IMR-90 (cell line): ENCODE data around the gene SEC24D. TPM values are rescaled to one million over a fixed set of nuclear protein-coding genes. Genes with fewer than 3 reads are reported as not detected.

Experiments used
- ATAC-seq: fragments of 200-7000 bp; cut with Tn5 transposase; 2 replicates; pipeline ENCODE4 v1.9.1; 2020; ENCODE audit warnings: low read depth, mild to moderate bottlenecking, moderate library complexity
- Bru-seq: library from RNA; stranded (reverse); fragments of 400-500 nt; gene quantifications from one replicate; lab custom pipeline; 2021; lab: Mats Ljungman, UMichigan
- BruChase-seq, 2 experiments: library from RNA; stranded (reverse); fragments of 400-500 nt; gene quantifications; one replicate each; lab custom pipeline; 2021; lab: Mats Ljungman, UMichigan
- BruUV-seq: library from RNA; stranded (reverse); fragments of 400-500 nt; replicated peaks from 2 replicates; lab custom pipeline; 2021; lab: Mats Ljungman, UMichigan
- CTCF ChIA-PET: fragments of 300-600 bp; formaldehyde crosslinking; extraction: SDS; loops from one replicate; lab custom pipeline; 2021; ENCODE audit warnings: antibody characterized with exemption; lab: Yijun Ruan, JAX
- POLR2A ChIA-PET: fragments of 300-600 bp; sonication (Branson Sonifier 250); formaldehyde crosslinking; loops from one replicate; lab custom pipeline; 2022; ENCODE audit warnings: antibody characterized with exemption; ENCODE audit not compliant: unreplicated experiment; lab: Charles Lee
- DNase-seq: peaks from one replicate; pipeline ENCODE4 v3.0.0; 2013
- H2AFZ ChIP-seq: replicated peaks from 2 replicates; pipeline ENCODE3; 2013; ENCODE audit warnings: low read length, mild to moderate bottlenecking; ENCODE audit not compliant: poor library complexity
- H2AK5ac ChIP-seq: 2 replicates; pipeline ENCODE4 v1.6.1; 2013; ENCODE audit warnings: low read depth, low read length, inconsistent platforms
- H2AK9ac ChIP-seq: replicated peaks from 2 replicates; pipeline ENCODE3; 2013; ENCODE audit warnings: mild to moderate bottlenecking, low read depth, low read length, moderate library complexity; ENCODE audit not compliant: poor library complexity
- H2BK120ac ChIP-seq: 2 replicates; pipeline ENCODE4 v1.6.1; 2013; ENCODE audit warnings: low read depth, low read length, inconsistent platforms
- H2BK15ac ChIP-seq: 3 replicates; pipeline ENCODE4 v1.6.1; 2013; ENCODE audit warnings: low read depth, low read length, inconsistent platforms
- H2BK20ac ChIP-seq: 2 replicates; pipeline ENCODE4 v1.6.1; 2013; ENCODE audit warnings: low read depth, mild to moderate bottlenecking, inconsistent platforms, low read length, moderate library complexity
- H2BK5ac ChIP-seq: 2 replicates; pipeline ENCODE4 v1.6.1; 2013; ENCODE audit warnings: mild to moderate bottlenecking, low read depth, low read length, inconsistent platforms; ENCODE audit not compliant: poor library complexity, severe bottlenecking
- H3K14ac ChIP-seq: replicated peaks from 2 replicates; pipeline ENCODE4 v1.6.1; 2013; ENCODE audit warnings: low read depth, low read length, inconsistent platforms
- H3K18ac ChIP-seq: 2 replicates; pipeline ENCODE4 v1.6.1; 2013; ENCODE audit warnings: low read depth, low read length, control low read depth
- H3K23ac ChIP-seq: 2 replicates; pipeline ENCODE4 v1.6.1; 2013; ENCODE audit warnings: low read depth, low read length, inconsistent platforms
- H3K27ac ChIP-seq: 2 replicates; pipeline ENCODE4 v1.5.1; 2013; ENCODE audit warnings: mild to moderate bottlenecking, control low read depth, low read length; ENCODE audit not compliant: insufficient read depth
- H3K27me3 ChIP-seq: 2 replicates; pipeline ENCODE4 v1.6.1; 2013; ENCODE audit warnings: low read length; ENCODE audit not compliant: control insufficient read depth, insufficient read depth
- H3K36me3 ChIP-seq: 2 replicates; pipeline ENCODE4 v1.6.1; 2013; ENCODE audit warnings: low read length, mixed read lengths; ENCODE audit not compliant: control insufficient read depth, insufficient read depth
- H3K4ac ChIP-seq: 2 replicates; pipeline ENCODE4 v1.6.1; 2013; ENCODE audit warnings: low read depth, low read length, inconsistent platforms
- H3K4me1 ChIP-seq: 2 replicates; pipeline ENCODE4 v1.6.1; 2013; ENCODE audit warnings: low read length, mixed read lengths; ENCODE audit not compliant: control insufficient read depth, insufficient read depth
- H3K4me2 ChIP-seq: 2 replicates; pipeline ENCODE4 v1.6.1; 2013; ENCODE audit warnings: low read depth, mild to moderate bottlenecking, control low read depth, low read length, moderate library complexity
- H3K4me3 ChIP-seq: 2 replicates; pipeline ENCODE4 v1.5.1; 2013; ENCODE audit warnings: low read depth, mild to moderate bottlenecking, control low read depth, low read length, moderate library complexity; ENCODE audit not compliant: insufficient read depth
- H3K56ac ChIP-seq: 2 replicates; pipeline ENCODE4 v1.6.1; 2013; ENCODE audit warnings: low read length, inconsistent platforms; ENCODE audit not compliant: insufficient read depth; ENCODE audit errors: extremely low read depth
- H3K79me1 ChIP-seq, 2 experiments: 2 replicates each; pipeline ENCODE4 v1.6.1; 2013; ENCODE audit warnings: low read length in 2 of 2, inconsistent platforms in 1 of 2, low read depth in 1 of 2
- H3K9ac ChIP-seq: 2 replicates; pipeline ENCODE4 v1.6.1; 2013; ENCODE audit warnings: low read depth, low read length, control low read depth
- H3K9me1 ChIP-seq: 2 replicates; pipeline ENCODE4 v1.6.1; 2013; ENCODE audit warnings: low read length, inconsistent platforms; ENCODE audit not compliant: insufficient read depth
- H3K9me3 ChIP-seq: 2 replicates; pipeline ENCODE4 v1.6.1; 2013; ENCODE audit warnings: low read length; ENCODE audit not compliant: control insufficient read depth, insufficient read depth
- H4K20me1 ChIP-seq: 2 replicates; pipeline ENCODE4 v1.6.1; 2013; ENCODE audit warnings: low read length, inconsistent platforms; ENCODE audit not compliant: insufficient read depth
- H4K5ac ChIP-seq: 2 replicates; pipeline ENCODE4 v1.6.1; 2013; ENCODE audit warnings: mild to moderate bottlenecking, low read depth, low read length, control low read depth
- H4K8ac ChIP-seq, 2 experiments: 2 replicates each; pipeline ENCODE4 v1.6.1; 2013; ENCODE audit warnings: low read depth in 2 of 2, low read length in 2 of 2, control low read depth in 1 of 2, inconsistent platforms in 1 of 2
- H4K91ac ChIP-seq: 2 replicates; pipeline ENCODE4 v1.6.1; 2013; ENCODE audit warnings: low read depth, low read length, inconsistent platforms; ENCODE audit not compliant: insufficient read depth
- CHD1 ChIP-seq: IDR thresholded peaks from 2 replicates; pipeline ENCODE4 v1.6.1; 2012; ENCODE audit warnings: low read depth, low read length, improper control_type of control experiment
- ELK1 ChIP-seq: fragments of 150-350 bp; IDR thresholded peaks from 2 replicates; pipeline ENCODE4 v1.6.1; 2016; ENCODE audit warnings: low read depth, mild to moderate bottlenecking, low read length, moderate library complexity, borderline replicate concordance
- MXI1 ChIP-seq: IDR thresholded peaks from 2 replicates; pipeline ENCODE4 v1.6.1; 2012; ENCODE audit warnings: low read depth, mild to moderate bottlenecking, low read length, moderate library complexity, borderline replicate concordance
- POLR2A ChIP-seq: IDR thresholded peaks from 2 replicates; pipeline ENCODE4 v1.6.1; 2012; ENCODE audit warnings: mild to moderate bottlenecking, low read depth, low read length
- RCOR1 ChIP-seq: IDR thresholded peaks from 2 replicates; pipeline ENCODE4 v1.6.1; 2012; ENCODE audit warnings: mild to moderate bottlenecking, low read length, improper control_type of control experiment; ENCODE audit not compliant: insufficient replicate concordance
- WGBS, 2 experiments: methylation state at CpG; one replicate each; pipeline versions ENCODE4 v1.1.5 to v1.1.7; 2013; ENCODE audit warnings: missing lambda C conversion rate in 2 of 2; ENCODE audit not compliant: insufficient read length in 1 of 2; ENCODE audit errors: extremely low coverage in 2 of 2; 5-methylcytosine and 5-hydroxymethylcytosine counted together
- dilution Hi-C: fragments of 300-500 bp; cut with HindIII; formaldehyde crosslinking; loops from one replicate; pipeline ENCODE4 v1.14.3; 2018; ENCODE audit warnings: low sequenced_read_pairs; ENCODE audit not compliant: unreplicated experiment
- in situ Hi-C: fragments of 300-500 bp; cut with MboI; formaldehyde crosslinking; loops from 3 replicates; pipeline ENCODE4 v1.14.3; 2019; ENCODE audit warnings: low sequenced_read_pairs, inconsistent platforms, mixed read lengths
- intact Hi-C: fragments of 100-400 bp; cut with micrococcal nuclease; formaldehyde crosslinking; loops from 2 replicates; pipeline ENCODE4 v1.10.0; 2022
- long read RNA-seq: library from polyadenylated mRNA; unstranded; transcript quantifications from one replicate; pipeline ENCODE4 v2.0.0, GENCODE V29; 2021; ENCODE audit not compliant: unreplicated experiment
- polyA plus RNA-seq, 3 experiments: library from polyadenylated mRNA; depleted of rRNA; stranded (reverse); fragments of >200 nt; gene quantifications; 2 replicates each; pipeline ENCODE4 v1.2.3, GENCODE V29; 2012; ENCODE audit warnings: low replicate concordance in 1 of 3
- total RNA-seq: library from RNA; depleted of rRNA; stranded (reverse); fragments of >200 nt; gene quantifications from 2 replicates; pipeline ENCODE4 v1.2.3, GENCODE V29; 2012; rRNA removed
- TF ChIP-seq, protein P1 (sequence below): conservative IDR thresholded peaks from 2 replicates; pipeline ENCODE4 v1.5.1; 2012; ENCODE audit warnings: mild to moderate bottlenecking, low read depth, low read length, improper control_type of control experiment

Gene SEC24D, protein sequence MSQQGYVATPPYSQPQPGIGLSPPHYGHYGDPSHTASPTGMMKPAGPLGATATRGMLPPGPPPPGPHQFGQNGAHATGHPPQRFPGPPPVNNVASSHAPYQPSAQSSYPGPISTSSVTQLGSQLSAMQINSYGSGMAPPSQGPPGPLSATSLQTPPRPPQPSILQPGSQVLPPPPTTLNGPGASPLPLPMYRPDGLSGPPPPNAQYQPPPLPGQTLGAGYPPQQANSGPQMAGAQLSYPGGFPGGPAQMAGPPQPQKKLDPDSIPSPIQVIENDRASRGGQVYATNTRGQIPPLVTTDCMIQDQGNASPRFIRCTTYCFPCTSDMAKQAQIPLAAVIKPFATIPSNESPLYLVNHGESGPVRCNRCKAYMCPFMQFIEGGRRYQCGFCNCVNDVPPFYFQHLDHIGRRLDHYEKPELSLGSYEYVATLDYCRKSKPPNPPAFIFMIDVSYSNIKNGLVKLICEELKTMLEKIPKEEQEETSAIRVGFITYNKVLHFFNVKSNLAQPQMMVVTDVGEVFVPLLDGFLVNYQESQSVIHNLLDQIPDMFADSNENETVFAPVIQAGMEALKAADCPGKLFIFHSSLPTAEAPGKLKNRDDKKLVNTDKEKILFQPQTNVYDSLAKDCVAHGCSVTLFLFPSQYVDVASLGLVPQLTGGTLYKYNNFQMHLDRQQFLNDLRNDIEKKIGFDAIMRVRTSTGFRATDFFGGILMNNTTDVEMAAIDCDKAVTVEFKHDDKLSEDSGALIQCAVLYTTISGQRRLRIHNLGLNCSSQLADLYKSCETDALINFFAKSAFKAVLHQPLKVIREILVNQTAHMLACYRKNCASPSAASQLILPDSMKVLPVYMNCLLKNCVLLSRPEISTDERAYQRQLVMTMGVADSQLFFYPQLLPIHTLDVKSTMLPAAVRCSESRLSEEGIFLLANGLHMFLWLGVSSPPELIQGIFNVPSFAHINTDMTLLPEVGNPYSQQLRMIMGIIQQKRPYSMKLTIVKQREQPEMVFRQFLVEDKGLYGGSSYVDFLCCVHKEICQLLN
- total RNA-seq (93.2 and 98.9 TPM in 2 replicates), polyA plus RNA-seq (2012; rRNA removed) (86.0 and 111 TPM in 2 replicates), Bru-seq, nascent RNA (percentile 98 among the genes with signal in this experiment), BruChase-seq, experiment 1, labeled RNA remaining after a 6-hour chase (percentile 90 among the genes with signal in this experiment), BruChase-seq, experiment 2, labeled RNA remaining after a 2-hour chase (percentile 93 among the genes with signal in this experiment)
- polyA plus RNA-seq (2012; cell fraction: cytosol; rRNA removed) = 45.5 and 78.9 TPM in 2 replicates
- 130 and 134 TPM in 2 replicates for polyA plus RNA-seq (2012; cell fraction: nucleus; rRNA removed; ENCODE audit: low replicate concordance)
- long read RNA-seq, full-length matches to known transcripts = 85 of 187 reads
- long read RNA-seq, partial matches to known transcripts = 53 of 187 reads
- long read RNA-seq, other reads (novel, unspliced or antisense) = 49 of 187 reads

DNA sequence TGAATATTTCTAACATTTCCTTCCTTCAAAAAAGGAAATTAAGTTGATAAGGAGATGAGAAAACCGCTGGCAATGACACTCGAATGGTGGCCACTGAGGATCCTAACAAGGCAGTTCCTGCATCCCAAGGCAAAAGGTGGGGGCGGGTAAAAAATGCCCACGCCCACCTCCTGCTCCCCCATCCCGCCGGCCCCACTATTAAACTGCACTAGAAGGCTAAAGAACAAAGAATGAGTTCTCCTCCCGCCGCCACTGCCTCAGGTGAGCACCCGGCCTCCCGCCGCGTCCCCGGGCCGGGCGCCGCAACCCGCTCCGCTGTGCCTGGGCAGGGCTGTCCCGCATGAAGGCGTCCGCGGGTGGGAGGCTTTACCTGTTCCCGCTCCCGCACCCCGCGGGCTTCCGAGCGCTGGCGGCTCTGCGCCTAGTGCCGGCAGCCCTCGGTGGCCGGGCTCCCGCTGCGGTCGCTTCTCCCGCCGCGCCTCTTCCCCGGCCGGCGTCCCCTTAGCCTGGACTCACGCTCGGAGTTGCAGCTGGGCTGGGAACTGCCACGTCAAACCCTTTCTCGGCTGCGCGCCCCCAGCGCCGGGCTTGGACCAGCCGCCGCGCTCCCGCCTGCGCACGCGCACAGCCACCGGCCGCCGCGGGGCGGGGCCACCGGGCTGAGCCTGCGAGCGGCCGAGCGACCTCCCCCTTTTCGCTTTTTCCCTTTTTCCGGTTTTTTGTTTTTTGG is at the start of gene SEC24D:
Gene SEC24D, minus strand, starts transcription at position 556 of the 730 bp plus-strand sequence. CDS start 2,430 bp downstream, outside the sequence.
- Histone ChIP-seq H3K9me1 (peaks cover 9% of the 10 kb centered on the region), H4K20me1 (peaks cover 41% of the 10 kb centered on the region), H2AK5ac (peak within 1 kb of the TSS; percentile 92), H2BK15ac (peak within 1 kb of the TSS; percentile 86), H3K4me3 (peak within 1 kb of the TSS; percentile 93), H3K9ac (peak within 1 kb of the TSS; percentile 100), H3K27me3 (no peaks in the 10 kb centered on the region), H3K56ac (peak within 1 kb of the TSS; percentile 98), H3K9me3 (no peaks in the 10 kb centered on the region), H3K79me1 (peaks cover 0 to 38% of the 10 kb centered on the region in 2 experiments; a peak in 2 of 4 replicates), H3K23ac (peak within 1 kb of the TSS; percentile 99), H4K8ac (peak within 1 kb of the TSS; percentile 84 to 95), H3K4ac (peak within 1 kb of the TSS; percentile 98), H3K27ac (peak within 1 kb of the TSS; percentile 99), H4K5ac (peak within 1 kb of the TSS; percentile 96), H3K36me3 (peaks cover 20% of the 10 kb centered on the region), H2AK9ac (peak within 1 kb of the TSS; percentile 98), H2BK5ac (peak within 1 kb of the TSS; percentile 94), H2AFZ (peak within 1 kb of the TSS; percentile 95), H4K91ac (peak within 1 kb of the TSS; percentile 94), H2BK20ac (peak within 1 kb of the TSS; percentile 51; the same call in 1 of the 2 replicates), H3K4me1 (peaks cover 5% of the 10 kb centered on the region), H3K18ac (peak within 1 kb of the TSS; percentile 93), H3K14ac (peak within 1 kb of the TSS; percentile 99), H2BK120ac (peak within 1 kb of the TSS; percentile 78), H3K4me2 (peak within 1 kb of the TSS; percentile 84)
- no TSS peak for BruUV-seq
- ChIA-PET POLR2A (interaction anchor here (1.1 kb wide), 1 partner anchor 9 kb away, joined by 4 read pairs; no protein-coding TSS in a partner anchor), CTCF (interaction anchor here (1.3 kb wide), 1 partner anchor 29 kb away, joined by 3 read pairs; no protein-coding TSS in a partner anchor)
- intact Hi-C loops (loop anchor here (2.0 kb wide), 2 partner anchors 53 to 133 kb away; partner anchors contain the start of gene SYNPO2), in situ Hi-C loops (no loop called here), dilution Hi-C loops (no loop called here)
- DNase-seq (peak; percentile 87), ATAC-seq (peak; percentile 90)
- WGBS, 2 experiments = 0% methylated on average over 29 of the region's 69 CpGs; no CpG with 5 or more reads in 1 of the 2 experiments
- TF ChIP-seq, protein P1, sequence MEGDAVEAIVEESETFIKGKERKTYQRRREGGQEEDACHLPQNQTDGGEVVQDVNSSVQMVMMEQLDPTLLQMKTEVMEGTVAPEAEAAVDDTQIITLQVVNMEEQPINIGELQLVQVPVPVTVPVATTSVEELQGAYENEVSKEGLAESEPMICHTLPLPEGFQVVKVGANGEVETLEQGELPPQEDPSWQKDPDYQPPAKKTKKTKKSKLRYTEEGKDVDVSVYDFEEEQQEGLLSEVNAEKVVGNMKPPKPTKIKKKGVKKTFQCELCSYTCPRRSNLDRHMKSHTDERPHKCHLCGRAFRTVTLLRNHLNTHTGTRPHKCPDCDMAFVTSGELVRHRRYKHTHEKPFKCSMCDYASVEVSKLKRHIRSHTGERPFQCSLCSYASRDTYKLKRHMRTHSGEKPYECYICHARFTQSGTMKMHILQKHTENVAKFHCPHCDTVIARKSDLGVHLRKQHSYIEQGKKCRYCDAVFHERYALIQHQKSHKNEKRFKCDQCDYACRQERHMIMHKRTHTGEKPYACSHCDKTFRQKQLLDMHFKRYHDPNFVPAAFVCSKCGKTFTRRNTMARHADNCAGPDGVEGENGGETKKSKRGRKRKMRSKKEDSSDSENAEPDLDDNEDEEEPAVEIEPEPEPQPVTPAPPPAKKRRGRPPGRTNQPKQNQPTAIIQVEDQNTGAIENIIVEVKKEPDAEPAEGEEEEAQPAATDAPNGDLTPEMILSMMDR = 0 out of 2 replicates have a peak, but pooled peaks have one; percentile 12
- TF ChIP-seq MXI1 (no peak), ELK1 (no peak), POLR2A (peak; percentile 92), RCOR1 (no peak), CHD1 (peak; percentile 72; the same call in 1 of the 2 replicates)
